ENCODE data around the gene ITGAX.

The ITGAX gene

GRCh38 chr16:31350275-31351005 lies 4.5 kb upstream of the ITGAX start:
- no peak for DNase-seq (ENCODE audit: low read depth)

- no peak for DNase-seq (ENCODE audit: low read depth)
Observed at GRCh38 chr16:31351246-31351941, 3.6 kb upstream of the ITGAX start.

GRCh38 chr16:31351942-31352325 lies 3.0 kb upstream of the ITGAX start:
- no peak for DNase-seq (ENCODE audit: low read depth)

- no peak for DNase-seq (ENCODE audit: low read depth)
Observed at GRCh38 chr16:31352376-31353115, 2.4 kb upstream of the ITGAX start.

- no peak for DNase-seq (ENCODE audit: low read depth)
Observed at GRCh38 chr16:31355431-31356100, 590 bp downstream of the ITGAX start.

GRCh38 chr16:31356566-31357323 lies 1.8 kb downstream of the ITGAX start:
- no peak for DNase-seq (ENCODE audit: low read depth)

- no peak for DNase-seq (ENCODE audit: low read depth)
Observed at GRCh38 chr16:31357324-31358109, 2.5 kb downstream of the ITGAX start.

- no peak for DNase-seq (ENCODE audit: low read depth)
Observed at GRCh38 chr16:31360251-31360650, 5.3 kb downstream of the ITGAX start.

- no peak for DNase-seq (ENCODE audit: low read depth)
Observed at GRCh38 chr16:31361201-31362110, 6.5 kb downstream of the ITGAX start.

- no peak for DNase-seq (ENCODE audit: low read depth)
Observed at GRCh38 chr16:31362476-31363405, 7.8 kb downstream of the ITGAX start.

GRCh38 chr16:31363721-31364120 lies 8.7 kb downstream of the ITGAX start:
- DNase-seq (ENCODE audit: low read depth), result no peak

- no peak for DNase-seq (ENCODE audit: low read depth)
Observed at GRCh38 chr16:31364421-31364820, 9.4 kb downstream of the ITGAX start.

- DNase-seq (ENCODE audit: low read depth), result no peak
Observed at GRCh38 chr16:31365131-31365865, 10.3 kb downstream of the ITGAX start.

- DNase-seq (ENCODE audit: low read depth), result no peak
Observed at GRCh38 chr16:31367853-31368252, 12.9 kb downstream of the ITGAX start.

- no peak for DNase-seq (ENCODE audit: low read depth)
Observed at GRCh38 chr16:31371008-31371407, 16.0 kb downstream of the ITGAX start.

- no peak for DNase-seq (ENCODE audit: low read depth)
Observed at GRCh38 chr16:31371619-31372484, 16.9 kb downstream of the ITGAX start.

GRCh38 chr16:31373235-31373634 lies 18.3 kb downstream of the ITGAX start:
- no peak for DNase-seq (ENCODE audit: low read depth)

All from amniotic epithelial cell (primary cell).